OCI-LY1 (cell line): ENCODE data around the gene TEDC1.

Experiments used
- CTCF ChIP-seq: fragments of 200-600 bp; sonication (generic), shearing (Covaris generic); IDR thresholded peaks from 2 replicates; pipeline ENCODE4 v1.5.1; 2017; ENCODE audit warnings: mild to moderate bottlenecking, antibody characterized with exemption, low read length, moderate library complexity, mixed read lengths
- EZH2 ChIP-seq: fragments of 200-600 bp; sonication (generic), shearing (Covaris generic); IDR thresholded peaks from 2 replicates; pipeline ENCODE4 v1.8.0; 2017; ENCODE audit warnings: borderline replicate concordance, mixed run types, mild to moderate bottlenecking, antibody characterized with exemption, low read length, moderate library complexity, mixed read lengths

DNA sequence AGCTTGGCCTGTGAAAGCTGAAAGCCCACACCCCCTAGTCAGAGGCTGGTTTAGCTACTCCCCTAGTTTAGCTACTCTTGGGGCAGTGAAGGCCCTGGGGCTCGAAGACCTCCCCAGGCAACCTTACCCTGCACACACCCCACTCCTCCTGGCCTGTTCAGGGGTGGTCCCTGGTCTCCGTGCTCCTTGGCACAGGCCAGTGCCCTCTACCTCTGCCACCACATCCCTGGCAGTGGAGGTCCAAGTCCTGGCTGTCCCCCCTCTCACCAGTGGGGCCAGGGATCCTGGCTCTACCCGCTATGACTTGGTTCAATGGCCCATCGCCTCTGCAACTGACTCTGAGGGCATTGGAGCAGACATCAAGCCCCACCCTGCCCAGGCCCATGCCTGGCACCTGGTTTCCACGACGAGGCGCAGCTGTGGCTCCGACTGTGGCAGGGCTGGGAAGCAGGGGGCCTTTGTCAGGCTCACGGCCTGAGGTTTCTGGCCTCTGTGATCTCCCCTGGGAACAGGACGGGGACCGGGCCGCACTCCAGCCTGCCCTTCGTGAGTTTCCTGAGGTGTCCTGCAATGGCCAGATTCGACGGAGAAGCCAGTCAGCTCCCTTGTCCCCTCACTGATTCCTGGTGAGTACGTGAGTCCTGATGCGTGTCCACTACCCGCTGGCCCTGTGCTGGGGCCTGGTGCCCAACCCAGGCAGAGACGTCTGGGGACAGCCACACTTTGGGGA is 41.0 kb downstream of the TEDC1 start:
- no peak for TF ChIP-seq CTCF
- no peak for TF ChIP-seq EZH2
